GM18505 (cell line): Measurements from ENCODE around the gene ABCC12.
A peak's percentile ranks its signal among the peaks of the same experiment; 100 is the strongest.
"Not testable (repeated sequence)": the region's sequence is repeated elsewhere in the genome, so short reads cannot be mapped to it uniquely, and the experiment has no call there.

Experiments
- ATAC-seq: cut with Tn5 transposase; IDR thresholded peaks from one replicate; pipeline ENCODE4 v1.9.1; 2021; ENCODE audit not compliant: unreplicated experiment
- POLR2A ChIP-seq: IDR thresholded peaks from 4 replicates; pipeline ENCODE4 v1.6.1; 2011; ENCODE audit warnings: borderline replicate concordance; ENCODE audit not compliant: insufficient read depth, insufficient read length; ENCODE audit errors: extremely low read depth

Gene ABCC12

GRCh38 chr16:48180868-48181480 is 25.2 kb upstream of the ABCC12 start:
- no peak for TF ChIP-seq POLR2A
- ATAC-seq: no peak

GRCh38 chr16:48176635-48177408 is 21.0 kb upstream of the ABCC12 start:
- ATAC-seq: no peak
- no peak for TF ChIP-seq POLR2A

- ATAC-seq: no peak
These were observed 18.1 kb upstream of the ABCC12 start for GRCh38 chr16:48173889-48174288.

GRCh38 chr16:48172682-48173081 is 16.9 kb upstream of the ABCC12 start:
- ATAC-seq: no peak
- TF ChIP-seq POLR2A: no peak

More at GRCh38 chr16:48173889-48174288, 18.1 kb upstream of the ABCC12 start:
- no peak for TF ChIP-seq POLR2A

GRCh38 chr16:48169896-48170295 is 14.1 kb upstream of the ABCC12 start:
- no peak for ATAC-seq

GRCh38 chr16:48168075-48168474 is 12.3 kb upstream of the ABCC12 start:
- no peak for TF ChIP-seq POLR2A
- no peak for ATAC-seq

More at GRCh38 chr16:48169896-48170295, 14.1 kb upstream of the ABCC12 start:
- TF ChIP-seq POLR2A: no peak

GRCh38 chr16:48166617-48167016 is 10.8 kb upstream of the ABCC12 start:
- ATAC-seq: not testable (repeated sequence)

GRCh38 chr16:48165961-48166578 is 10.3 kb upstream of the ABCC12 start:
- ATAC-seq: no peak
- TF ChIP-seq POLR2A: no peak

- ATAC-seq: peak; percentile 92
- TF ChIP-seq POLR2A: no peak
These were observed 9.3 kb upstream of the ABCC12 start for GRCh38 chr16:48164907-48165715.

- no peak for TF ChIP-seq POLR2A
- ATAC-seq: no peak
These were observed 7.1 kb upstream of the ABCC12 start for GRCh38 chr16:48162839-48163410.

- TF ChIP-seq POLR2A: no peak
- ATAC-seq: no peak
These were observed 6.1 kb upstream of the ABCC12 start for GRCh38 chr16:48161906-48162305.

- TF ChIP-seq POLR2A: no peak
- ATAC-seq: no peak
These were observed 4.8 kb upstream of the ABCC12 start for GRCh38 chr16:48160575-48160974.

GRCh38 chr16:48158296-48158695 is 2.5 kb upstream of the ABCC12 start:
- ATAC-seq: peak; percentile 73
- no peak for TF ChIP-seq POLR2A

- no peak for ATAC-seq
- TF ChIP-seq POLR2A: no peak
These were observed 2.0 kb upstream of the ABCC12 start for GRCh38 chr16:48157794-48158193.

- no peak for ATAC-seq
- TF ChIP-seq POLR2A: no peak
These were observed 1.5 kb upstream of the ABCC12 start for GRCh38 chr16:48157302-48157701.
